GM12891 (cell line): ENCODE results near the gene CES2.

Experiments used
- POLR2A ChIP-seq: IDR thresholded peaks from 2 replicates; pipeline ENCODE4 v1.6.1; 2011; ENCODE audit warnings: low read depth, low read length, control low read depth
- POLR2AphosphoS5 ChIP-seq: IDR thresholded peaks from 2 replicates; pipeline ENCODE4 v1.6.1; 2011; ENCODE audit warnings: low read depth, low read length, control low read depth
- POU2F2 ChIP-seq: IDR thresholded peaks from 2 replicates; pipeline ENCODE4 v1.6.1; 2011; ENCODE audit warnings: low read depth, mild to moderate bottlenecking, control low read depth, low read length, moderate library complexity
- SPI1 ChIP-seq: IDR thresholded peaks from 2 replicates; pipeline ENCODE4 v1.6.1; 2011; ENCODE audit warnings: low read depth, low read length, control low read depth
- TAF1 ChIP-seq: IDR thresholded peaks from 2 replicates; pipeline ENCODE4 v1.6.1; 2011; ENCODE audit warnings: low read depth, low read length, control low read depth

DNA sequence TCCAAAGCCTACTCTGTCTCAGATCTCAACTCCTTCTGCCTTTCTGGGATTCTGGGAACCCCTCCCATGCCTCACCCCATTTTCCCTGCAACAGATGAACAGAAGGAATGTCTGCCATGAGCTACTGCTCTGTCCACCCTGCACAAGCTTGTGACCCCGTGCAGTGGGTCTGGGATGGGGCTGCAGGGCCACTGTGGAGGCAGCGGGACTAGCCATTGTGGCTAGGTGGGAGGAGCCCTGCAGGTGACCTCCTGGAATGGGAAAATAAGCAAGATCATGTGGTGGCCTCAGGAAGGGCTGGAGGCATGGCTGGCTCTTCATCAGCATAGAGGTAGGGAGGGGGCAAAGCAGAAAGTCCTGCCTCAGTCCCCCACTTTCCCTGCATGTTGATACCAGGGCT, 41.3 kb upstream of the CES2 start:
- no peak for TF ChIP-seq POLR2A
- no peak for TF ChIP-seq SPI1
- no peak for TF ChIP-seq POLR2AphosphoS5
- TF ChIP-seq POU2F2: no peak
- no peak for TF ChIP-seq TAF1
